ENCODE results near the gene TEX9. TPM values are rescaled to one million over a fixed set of nuclear protein-coding genes. Genes with fewer than 3 reads are reported as not detected.
"Not testable (repeated sequence)": the region's sequence is repeated elsewhere in the genome, so short reads cannot be mapped to it uniquely, and the experiment has no call there.

TEX9 gene
- total RNA-seq, 1 donor from 2014 or later = 0.27 TPM

DNA sequence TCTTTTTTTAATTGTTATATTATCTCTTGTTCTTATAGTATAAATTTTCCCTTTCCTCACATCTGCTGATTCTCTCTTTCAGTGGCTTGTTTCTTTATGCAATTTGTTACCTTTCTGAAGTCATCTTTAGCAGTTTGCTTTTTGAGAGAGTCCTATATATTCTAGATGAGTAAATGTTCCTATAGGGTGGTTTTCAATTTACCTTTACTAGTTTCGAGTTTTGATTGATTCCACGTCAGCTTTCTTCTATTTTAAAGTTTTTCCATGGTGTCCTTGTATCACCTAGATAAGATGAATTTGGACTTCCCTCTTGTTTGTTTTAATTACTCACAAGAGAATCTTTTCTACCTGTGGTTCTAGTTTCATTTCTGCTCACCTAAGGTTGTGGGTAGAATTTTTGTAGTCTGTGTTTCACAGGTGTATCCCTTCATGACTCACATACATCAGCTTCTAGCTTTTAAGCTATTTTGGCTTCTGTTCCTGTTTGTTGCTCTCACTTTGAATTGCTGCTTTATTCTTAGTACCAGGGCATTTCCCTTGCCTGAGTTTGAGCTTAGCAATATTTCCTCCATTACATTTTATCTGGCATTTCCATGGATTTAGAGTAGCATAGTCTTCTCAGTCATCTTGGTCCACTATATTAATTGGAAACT, 6.4 kb downstream of the TEX9 start:
- no peak for DNase-seq (ENCODE audit: low spot score)
- Mint-ChIP-seq H3K4me3 (ENCODE audit: low read depth) (no peak overlapping the region), H3K36me3 (ENCODE audit: low read depth) (no peaks in the 10 kb centered on the region), H3K4me1 (ENCODE audit: low read depth) (no peaks in the 10 kb centered on the region), H3K27ac (no peak overlapping the region), H3K27me3 (ENCODE audit: low read depth) (peaks cover 23% of the 10 kb centered on the region), H3K9me3 (no peaks in the 10 kb centered on the region)
- intact Hi-C loops (cut with micrococcal nuclease) = no loop called here

DNA sequence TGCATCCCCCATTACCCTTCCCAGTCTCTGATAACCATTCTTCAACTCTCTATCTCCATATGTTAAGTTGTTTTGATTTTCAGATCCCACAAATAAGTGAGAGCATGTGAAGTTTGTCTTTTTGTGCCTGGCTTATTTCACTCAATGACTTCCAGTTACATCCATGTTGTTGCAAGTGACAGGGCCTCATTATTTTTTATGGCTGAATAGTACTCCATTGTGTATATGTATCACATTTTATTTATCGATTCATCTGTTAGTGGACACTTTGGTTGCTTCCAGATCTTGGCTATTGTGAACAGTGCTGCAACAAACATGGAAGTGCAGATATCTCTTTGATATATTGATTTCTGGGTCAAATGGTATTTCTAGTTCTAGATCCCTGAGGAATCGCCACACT, 9.5 kb downstream of the TEX9 start:
- intact Hi-C loops (cut with micrococcal nuclease); H3K27me3 Mint-ChIP-seq (ENCODE audit: low read depth): not testable (repeated sequence)

DNA sequence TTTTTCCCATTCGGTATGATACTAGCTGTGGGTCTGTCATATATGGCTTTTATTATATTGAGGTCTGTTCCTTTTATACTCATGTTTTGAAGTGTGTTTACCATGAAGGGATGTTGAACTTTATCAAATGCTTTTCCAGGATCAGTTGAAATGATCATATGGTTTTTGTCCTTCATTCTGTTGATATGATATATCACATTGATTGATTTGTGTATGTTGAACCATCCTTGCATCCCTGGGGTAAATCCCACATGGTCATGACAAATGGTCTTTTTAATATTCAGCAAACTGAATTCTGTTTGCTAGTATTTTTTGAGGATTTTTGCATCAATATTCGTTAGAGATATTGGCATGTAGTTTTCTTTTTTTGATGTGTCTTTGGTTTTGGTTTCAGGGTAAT, 12.6 kb downstream of the TEX9 start:
- peaks cover 14% of the 10 kb centered on the region for H3K9me3 Mint-ChIP-seq
- H3K27me3 Mint-ChIP-seq (ENCODE audit: low read depth); H3K4me3 Mint-ChIP-seq (ENCODE audit: low read depth); intact Hi-C loops (cut with micrococcal nuclease); H3K4me1 Mint-ChIP-seq (ENCODE audit: low read depth); DNase-seq (ENCODE audit: low spot score); H3K36me3 Mint-ChIP-seq (ENCODE audit: low read depth); H3K27ac Mint-ChIP-seq: not testable (repeated sequence)

More for the DNA sequence above, 9.5 kb downstream of the TEX9 start:
- H3K27ac Mint-ChIP-seq; H3K36me3 Mint-ChIP-seq (ENCODE audit: low read depth); DNase-seq (ENCODE audit: low spot score); H3K4me3 Mint-ChIP-seq (ENCODE audit: low read depth); H3K9me3 Mint-ChIP-seq; H3K4me1 Mint-ChIP-seq (ENCODE audit: low read depth): not testable (repeated sequence)

DNA sequence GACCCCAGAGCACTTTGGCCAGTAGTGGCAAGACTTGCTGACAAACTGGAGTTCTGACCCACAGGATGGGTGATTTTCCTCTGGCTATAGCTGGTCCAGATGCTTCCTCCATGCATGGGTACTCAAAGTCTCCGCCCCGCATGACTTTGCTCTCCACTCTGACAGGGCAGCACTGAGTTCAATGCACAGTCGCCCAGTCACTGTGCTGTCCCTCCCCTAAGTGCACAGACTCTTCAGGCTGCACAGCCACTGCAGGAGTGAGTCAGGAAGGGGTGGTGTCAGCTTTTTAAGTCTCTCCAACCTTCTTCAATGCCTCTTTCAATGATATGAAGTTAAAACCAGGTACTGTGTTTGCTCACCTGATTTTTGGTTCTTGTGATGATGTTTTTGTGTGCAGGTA, 17.8 kb downstream of the TEX9 start:
- Mint-ChIP-seq H3K27ac (no peak overlapping the region), H3K4me3 (ENCODE audit: low read depth) (no peak overlapping the region), H3K4me1 (ENCODE audit: low read depth) (no peaks in the 10 kb centered on the region), H3K36me3 (ENCODE audit: low read depth) (no peaks in the 10 kb centered on the region), H3K9me3 (peaks cover 14% of the 10 kb centered on the region), H3K27me3 (ENCODE audit: low read depth) (peaks cover 2% of the 10 kb centered on the region)
- no peak for DNase-seq (ENCODE audit: low spot score)
- intact Hi-C loops (cut with micrococcal nuclease) = no loop called here

DNA sequence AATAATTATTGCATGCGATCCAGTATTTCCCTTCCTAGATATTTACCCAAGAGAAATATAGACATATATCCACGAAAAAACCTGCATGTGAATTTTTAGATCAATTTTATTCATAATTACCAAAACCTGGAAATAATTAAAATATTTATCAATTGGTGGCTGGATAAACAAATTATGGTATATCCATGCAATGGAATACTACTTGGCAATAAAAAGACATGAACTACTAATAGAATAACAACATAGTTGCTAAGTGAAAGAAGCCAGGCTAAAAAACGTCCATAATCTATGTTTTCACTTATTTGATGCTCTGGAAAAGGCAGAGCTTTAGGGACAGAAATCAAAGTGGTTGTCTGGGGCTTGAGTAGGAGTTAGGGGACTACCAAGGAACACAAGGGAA, 20.7 kb downstream of the TEX9 start:
- DNase-seq (ENCODE audit: low spot score) = no peak
- no peaks in the 10 kb centered on the region for H3K27me3 Mint-ChIP-seq (ENCODE audit: low read depth)
- H3K4me3 Mint-ChIP-seq (ENCODE audit: low read depth) = no peak overlapping the region
- intact Hi-C loops (cut with micrococcal nuclease) = no loop called here
- peaks cover 3% of the 10 kb centered on the region for H3K4me1 Mint-ChIP-seq (ENCODE audit: low read depth)
- H3K36me3 Mint-ChIP-seq (ENCODE audit: low read depth) = no peaks in the 10 kb centered on the region
- H3K27ac Mint-ChIP-seq = no peak overlapping the region
- no peaks in the 10 kb centered on the region for H3K9me3 Mint-ChIP-seq

DNA sequence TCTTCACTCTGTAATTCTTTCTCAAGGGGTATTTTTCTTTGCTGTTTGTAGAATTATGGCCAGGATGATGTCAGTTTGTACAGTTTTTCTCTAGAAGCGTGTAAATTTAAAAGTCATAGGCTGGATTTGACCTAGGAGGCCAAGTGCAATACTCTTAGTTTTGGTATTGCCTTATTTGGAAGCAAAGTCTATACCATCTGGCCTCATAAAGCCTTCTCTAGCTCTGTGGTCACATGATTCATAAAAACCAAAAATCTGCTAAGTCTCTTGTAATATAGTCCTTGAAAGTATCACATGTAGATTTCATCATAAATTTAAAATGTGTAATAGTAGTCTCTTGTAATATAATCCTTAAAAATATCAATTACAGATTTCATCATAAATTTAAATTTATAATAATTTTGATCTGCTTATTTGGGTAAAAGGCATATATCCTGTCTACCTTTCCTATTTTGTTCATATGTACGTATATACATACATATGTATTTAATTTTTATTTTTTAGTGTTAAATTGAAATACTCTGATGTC, 25.6 kb downstream of the TEX9 start:
- Mint-ChIP-seq H3K27ac (no peak overlapping the region), H3K27me3 (ENCODE audit: low read depth) (no peaks in the 10 kb centered on the region), H3K36me3 (ENCODE audit: low read depth) (no peaks in the 10 kb centered on the region), H3K4me1 (ENCODE audit: low read depth) (peaks cover 3% of the 10 kb centered on the region), H3K4me3 (ENCODE audit: low read depth) (no peak overlapping the region), H3K9me3 (no peaks in the 10 kb centered on the region)
- intact Hi-C loops (cut with micrococcal nuclease) = no loop called here
- DNase-seq (ENCODE audit: low spot score) = no peak

- no peaks in the 10 kb centered on the region for H3K27me3 Mint-ChIP-seq (ENCODE audit: low read depth)
- peaks cover 3% of the 10 kb centered on the region for H3K4me1 Mint-ChIP-seq (ENCODE audit: low read depth)
- no peaks in the 10 kb centered on the region for H3K36me3 Mint-ChIP-seq (ENCODE audit: low read depth)
- H3K4me3 Mint-ChIP-seq (ENCODE audit: low read depth) = no peak overlapping the region
- intact Hi-C loops (cut with micrococcal nuclease) = no loop called here
- no peak for DNase-seq (ENCODE audit: low spot score)
- no peaks in the 10 kb centered on the region for H3K9me3 Mint-ChIP-seq
- H3K27ac Mint-ChIP-seq = no peak overlapping the region
These were observed 28.1 kb downstream of the TEX9 start for GRCh38 chr15:56393277-56393676.

DNA sequence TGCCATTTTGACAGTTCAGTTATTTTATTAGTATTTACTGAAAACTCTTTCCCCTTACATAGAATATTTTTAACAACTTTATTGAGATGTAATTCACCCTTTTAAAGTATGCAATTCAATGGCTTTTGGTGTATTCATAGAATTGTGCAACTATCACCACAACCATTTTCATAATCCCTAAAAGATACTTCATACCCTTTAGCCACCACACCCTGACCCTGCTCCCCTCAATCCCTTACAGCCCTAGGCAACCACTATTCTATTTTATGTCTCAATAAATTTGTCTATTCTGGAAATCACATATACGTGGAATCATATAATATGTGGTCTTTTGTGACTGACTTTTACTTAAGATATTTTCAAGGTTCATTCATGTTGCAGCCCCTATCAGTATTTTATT, 29.7 kb downstream of the TEX9 start:
- intact Hi-C loops (cut with micrococcal nuclease) = no loop called here
- no peak for DNase-seq (ENCODE audit: low spot score)
- peaks cover 3% of the 10 kb centered on the region for H3K4me1 Mint-ChIP-seq (ENCODE audit: low read depth)
- no peak overlapping the region for H3K27ac Mint-ChIP-seq
- no peaks in the 10 kb centered on the region for H3K36me3 Mint-ChIP-seq (ENCODE audit: low read depth)
- no peaks in the 10 kb centered on the region for H3K27me3 Mint-ChIP-seq (ENCODE audit: low read depth)
- no peak overlapping the region for H3K4me3 Mint-ChIP-seq (ENCODE audit: low read depth)
- H3K9me3 Mint-ChIP-seq = no peaks in the 10 kb centered on the region

DNA sequence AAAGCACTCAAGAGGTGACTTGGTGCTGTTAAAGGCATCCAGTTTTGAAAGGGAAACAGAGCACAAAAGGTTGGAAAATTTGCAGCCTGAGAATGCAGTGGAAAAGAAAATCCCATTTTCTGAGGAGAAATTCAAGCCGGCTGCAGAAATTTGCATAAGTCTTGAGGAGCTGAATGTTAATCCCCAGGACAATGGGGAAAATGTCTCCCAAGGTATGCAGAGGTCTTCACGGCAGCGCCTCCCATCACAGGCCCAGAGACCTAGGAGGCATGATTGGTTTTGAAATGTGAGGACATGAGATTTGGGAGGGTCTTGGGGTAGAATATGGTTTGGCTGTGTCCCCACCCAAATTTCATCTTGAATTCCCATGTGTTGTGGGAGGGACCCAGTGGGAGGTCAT, 32.1 kb downstream of the TEX9 start:
- H3K27me3 Mint-ChIP-seq (ENCODE audit: low read depth); DNase-seq (ENCODE audit: low spot score); H3K36me3 Mint-ChIP-seq (ENCODE audit: low read depth); H3K9me3 Mint-ChIP-seq; intact Hi-C loops (cut with micrococcal nuclease); H3K4me1 Mint-ChIP-seq (ENCODE audit: low read depth); H3K4me3 Mint-ChIP-seq (ENCODE audit: low read depth); H3K27ac Mint-ChIP-seq: not testable (repeated sequence)

DNA sequence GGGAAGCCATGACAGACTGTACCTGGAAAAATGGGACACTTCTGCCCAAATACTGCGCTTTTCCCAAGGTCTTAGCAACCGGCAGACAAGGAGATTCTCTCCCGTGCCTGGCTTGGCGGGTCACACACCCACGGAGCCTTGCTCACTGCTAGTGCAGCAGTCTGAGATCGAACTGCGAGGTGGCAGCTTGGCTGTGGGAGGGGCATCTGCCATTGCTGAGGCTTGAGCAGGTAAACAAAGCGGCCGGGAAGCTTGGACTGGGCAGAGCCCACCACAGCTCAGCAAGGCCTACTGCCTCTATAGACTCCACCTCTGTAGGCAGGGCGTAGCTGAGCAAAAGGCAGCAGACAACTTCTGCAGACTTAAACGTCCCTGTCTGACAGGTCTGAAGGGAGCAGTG, 34.0 kb downstream of the TEX9 start:
- H3K27ac Mint-ChIP-seq; DNase-seq (ENCODE audit: low spot score); H3K4me3 Mint-ChIP-seq (ENCODE audit: low read depth); H3K27me3 Mint-ChIP-seq (ENCODE audit: low read depth); H3K36me3 Mint-ChIP-seq (ENCODE audit: low read depth); H3K9me3 Mint-ChIP-seq; intact Hi-C loops (cut with micrococcal nuclease); H3K4me1 Mint-ChIP-seq (ENCODE audit: low read depth): not testable (repeated sequence)

DNA sequence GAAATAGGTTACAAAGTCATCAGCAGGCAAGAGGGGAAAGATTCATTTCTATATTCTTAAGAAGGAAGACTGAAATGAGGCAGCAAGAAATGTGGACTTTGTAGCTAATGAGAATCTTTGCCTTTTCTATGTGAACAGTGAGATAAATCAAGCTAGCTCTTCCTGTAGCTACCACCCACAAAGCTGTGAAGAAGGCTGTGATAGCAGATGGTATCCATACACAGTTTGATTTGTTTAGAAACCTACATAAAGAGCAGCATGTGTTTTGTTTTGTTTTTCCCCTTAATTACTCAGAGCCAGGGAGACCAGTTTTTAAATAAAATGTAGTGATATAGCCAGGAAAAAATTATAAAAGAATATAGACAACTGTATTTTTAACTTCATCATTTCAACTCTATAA, 45.5 kb downstream of the TEX9 start:
- H3K27ac Mint-ChIP-seq = no peak overlapping the region
- no peaks in the 10 kb centered on the region for H3K9me3 Mint-ChIP-seq
- no peaks in the 10 kb centered on the region for H3K36me3 Mint-ChIP-seq (ENCODE audit: low read depth)
- no peak for DNase-seq (ENCODE audit: low spot score)
- H3K4me1 Mint-ChIP-seq (ENCODE audit: low read depth) = peaks cover 4% of the 10 kb centered on the region
- intact Hi-C loops (cut with micrococcal nuclease) = loop anchor here (10.0 kb wide), 1 partner anchor 46 kb away; the partner anchor contains the start of gene TEX9
- no peak overlapping the region for H3K4me3 Mint-ChIP-seq (ENCODE audit: low read depth)
- H3K27me3 Mint-ChIP-seq (ENCODE audit: low read depth) = peaks cover 2% of the 10 kb centered on the region

DNA sequence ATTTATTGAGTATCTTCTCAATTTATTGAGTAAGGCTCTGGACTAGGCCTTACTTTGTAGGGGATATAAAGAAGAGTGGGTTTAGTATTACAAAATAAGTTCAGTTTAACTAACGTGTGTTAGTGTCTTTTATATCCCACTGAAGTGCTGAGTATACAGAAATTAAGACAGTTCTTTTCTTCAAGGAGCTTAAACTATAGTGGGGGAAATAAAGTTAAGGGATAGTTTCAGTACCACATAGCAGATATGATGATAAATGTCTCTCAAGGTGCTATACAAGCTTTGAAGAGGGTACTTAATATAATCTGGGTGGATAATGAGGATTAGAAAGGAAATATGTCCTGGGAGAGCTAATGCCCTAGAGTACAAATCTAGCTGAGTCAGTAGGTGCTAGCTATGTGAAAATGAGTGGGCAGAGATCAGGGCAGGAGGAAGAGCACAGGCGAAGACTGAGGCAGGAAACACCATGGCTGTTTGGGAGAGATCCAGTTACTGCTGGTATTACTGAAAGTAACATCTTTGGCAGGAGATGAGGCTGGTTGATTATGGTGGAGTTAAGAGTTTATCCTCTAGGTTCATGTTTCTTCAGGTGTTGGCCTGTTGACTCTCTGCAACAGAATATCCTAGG, 46.0 kb downstream of the TEX9 start:
- Mint-ChIP-seq H3K27me3 (ENCODE audit: low read depth) (peaks cover 2% of the 10 kb centered on the region), H3K27ac (no peak overlapping the region), H3K4me3 (ENCODE audit: low read depth) (no peak overlapping the region)

GRCh38 chr15:56413114-56413733, 48.0 kb downstream of the TEX9 start:
- H3K27ac Mint-ChIP-seq; H3K9me3 Mint-ChIP-seq; DNase-seq (ENCODE audit: low spot score); H3K36me3 Mint-ChIP-seq (ENCODE audit: low read depth); H3K4me1 Mint-ChIP-seq (ENCODE audit: low read depth); H3K4me3 Mint-ChIP-seq (ENCODE audit: low read depth); H3K27me3 Mint-ChIP-seq (ENCODE audit: low read depth): not testable (repeated sequence)
- intact Hi-C loops (cut with micrococcal nuclease) = loop anchor here (10.0 kb wide), 1 partner anchor 48 kb away; the partner anchor contains the start of gene TEX9

More for the DNA sequence above, 46.0 kb downstream of the TEX9 start:
- intact Hi-C loops (cut with micrococcal nuclease) = loop anchor here (10.0 kb wide), 1 partner anchor 46 kb away; the partner anchor contains the start of gene TEX9
- Mint-ChIP-seq H3K36me3 (ENCODE audit: low read depth) (no peaks in the 10 kb centered on the region), H3K4me1 (ENCODE audit: low read depth) (peaks cover 4% of the 10 kb centered on the region), H3K9me3 (no peaks in the 10 kb centered on the region)
- no peak for DNase-seq (ENCODE audit: low spot score)

Measured in activated T-helper 2 cell treated with anti-CD3 and anti-CD28 coated beads, Interferon-gamma antibody, Interleukin-2, Interleukin-4, amounts not matched to agents 10 μg/mL and 5 μg/mL and 100 μg/mL, durations not matched to agents 14 hours and 24 hours and 36 hours (primary cell).